Endothelial cell of umbilical vein (primary cell): ENCODE data around the gene GLI3.

Source experiments
- CTCF ChIP-seq, 2 donors: IDR thresholded peaks; 1 replicate in 1 of 2; 2 replicates in 1 of 2; pipeline ENCODE4 v1.5.1; 2011; ENCODE audit warnings: low read length in 2 of 2, mild to moderate bottlenecking in 2 of 2, moderate library complexity in 2 of 2, control low read depth in 1 of 2, inconsistent platforms in 1 of 2, low read depth in 1 of 2; ENCODE audit not compliant: insufficient read depth in 1 of 2; ENCODE audit errors: extremely low read depth in 1 of 2
- EZH2 ChIP-seq: IDR thresholded peaks from 2 replicates; pipeline ENCODE4 v1.6.1; 2012; ENCODE audit warnings: borderline replicate concordance, low read depth, mild to moderate bottlenecking, moderate library complexity, low read length, inconsistent platforms; ENCODE audit not compliant: severe bottlenecking
- FOS ChIP-seq: IDR thresholded peaks from 2 replicates; pipeline ENCODE4 v1.6.1; 2011; ENCODE audit warnings: mild to moderate bottlenecking, low read length, moderate library complexity, borderline replicate concordance; ENCODE audit not compliant: insufficient read depth
- JUN ChIP-seq: IDR thresholded peaks from 2 replicates; pipeline ENCODE4 v1.6.1; 2011; ENCODE audit warnings: borderline replicate concordance, low read depth; ENCODE audit not compliant: insufficient read length, insufficient read depth
- MAX ChIP-seq: IDR thresholded peaks from 2 replicates; pipeline ENCODE4 v1.6.1; 2011; ENCODE audit not compliant: insufficient read depth, insufficient read length
- MYC ChIP-seq: IDR thresholded peaks from one replicate; pipeline ENCODE4 v1.6.1; 2011; ENCODE audit warnings: mild to moderate bottlenecking, low read depth, low read length
- POLR2A ChIP-seq: IDR thresholded peaks from 2 replicates; pipeline ENCODE4 v1.6.1; 2012; ENCODE audit warnings: low read depth, mild to moderate bottlenecking, control low read depth, low read length
- POLR2AphosphoS5 ChIP-seq: IDR thresholded peaks from 2 replicates; pipeline ENCODE4 v1.6.1; 2012; ENCODE audit warnings: low read depth, mild to moderate bottlenecking, control low read depth, low read length, moderate library complexity; ENCODE audit not compliant: insufficient read depth

DNA sequence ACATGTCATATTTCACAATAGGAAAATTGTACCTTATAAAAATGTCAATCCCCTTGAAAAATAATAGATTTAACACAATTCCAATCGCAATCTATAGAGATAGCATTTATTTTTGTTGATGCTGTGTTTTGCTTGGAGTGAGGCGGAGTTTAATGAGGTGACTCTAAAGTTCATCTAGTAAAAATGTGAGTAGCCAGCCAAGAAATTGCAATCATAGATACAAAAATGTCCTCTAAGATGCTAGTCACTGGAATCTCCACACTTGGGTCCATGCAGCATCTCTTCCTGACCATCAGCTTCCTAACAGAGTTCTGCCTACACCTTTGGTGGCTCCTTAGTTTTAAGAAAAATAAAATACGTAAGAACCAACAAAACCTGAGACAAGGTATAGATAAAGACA is 44.9 kb downstream of the GLI3 start:
- TF ChIP-seq CTCF (IDR thresholded peaks at IDR 0.05; ENCODE audit: extremely low read depth in 1 of 2, insufficient read depth in 1 of 2, low read depth in 1 of 2, low read length in 2 of 2) (no peak), POLR2AphosphoS5 (no peak), MYC (no peak), EZH2 (no peak), POLR2A (no peak), MAX (no peak), FOS (no peak), JUN (no peak)
